Right renal cortex interstitium (tissue), 3 donors: ENCODE measurements around the gene VPS13D. TPM values are rescaled to one million over a fixed set of nuclear protein-coding genes. Genes with fewer than 3 reads are reported as not detected.

Experiments used
- DNase-seq, 3 donors: peaks; one replicate each; pipeline ENCODE4 v3.0.0-alpha.2; 2013; ENCODE audit warnings: low read depth in 3 of 3, low spot score in 2 of 3
- polyA plus RNA-seq, 3 donors: library from polyadenylated mRNA; unstranded; fragments of 120-200 nt; gene quantifications; one replicate each; pipeline ENCODE4 v1.2.1, GENCODE V29; 2013; ENCODE audit not compliant: insufficient read length in 3 of 3

The VPS13D gene
- polyA plus RNA-seq, 3 donors = 26.4 to 27.2 (median 26.5) TPM

DNA sequence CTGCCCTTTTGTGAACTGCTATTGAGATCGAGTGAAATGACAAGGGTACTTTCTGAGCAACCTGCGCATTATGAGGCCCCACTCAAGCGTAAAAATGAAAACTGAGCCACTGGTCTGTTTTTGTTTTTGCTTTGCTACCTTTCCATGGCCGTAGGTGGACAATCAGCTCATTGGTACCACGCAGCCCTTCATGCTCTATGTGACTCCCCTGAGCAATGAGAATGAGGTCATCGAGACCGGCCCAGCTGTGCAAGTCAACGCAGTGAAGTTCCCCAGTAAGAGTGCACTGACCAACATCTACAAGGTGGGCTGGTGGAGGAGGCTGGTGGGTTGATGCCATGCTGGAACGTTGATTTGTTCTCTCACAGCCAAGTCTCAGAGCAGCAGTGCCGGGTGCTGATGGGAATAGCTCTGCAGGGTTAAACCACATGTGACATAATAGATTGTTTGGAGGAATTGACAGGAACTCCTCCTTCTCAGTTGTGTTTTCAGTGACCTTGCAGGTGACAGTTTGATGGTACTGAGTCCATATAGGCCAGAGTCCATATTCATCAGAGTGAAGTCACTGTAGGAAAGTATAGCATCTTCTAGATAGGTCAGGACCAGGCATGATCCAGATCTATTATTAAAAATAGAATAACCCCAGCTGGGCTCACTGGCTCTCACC lies 170.3 kb downstream of the VPS13D start:
- no peak for DNase-seq

DNA sequence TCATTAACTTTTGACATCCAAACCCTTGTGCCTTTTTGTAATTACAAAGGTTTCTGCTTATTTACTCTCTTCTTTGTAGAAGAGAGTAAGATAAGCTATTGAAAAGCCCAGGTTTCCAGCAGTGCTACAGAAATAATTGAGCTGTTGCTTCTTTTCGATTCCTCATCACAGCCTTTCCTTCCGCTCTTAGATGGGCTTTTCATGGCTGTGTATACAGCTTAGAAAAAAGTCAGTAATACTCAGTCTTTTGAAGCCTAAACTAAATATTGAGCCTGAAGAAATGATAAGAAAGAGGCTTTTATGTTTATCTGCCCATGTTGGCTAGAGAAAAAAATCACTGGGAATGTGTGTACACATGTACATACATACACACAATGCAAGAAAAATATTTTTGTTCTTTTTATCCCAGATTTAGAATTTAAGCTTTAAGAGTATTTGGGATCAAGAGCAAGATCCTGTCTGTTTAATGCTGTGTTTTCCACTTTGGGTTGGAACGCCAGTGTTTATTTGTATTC lies 172.4 kb downstream of the VPS13D start:
- DNase-seq = no peak

GRCh38 chr1:12402842-12403241 lies 173.0 kb downstream of the VPS13D start:
- DNase-seq = no peak

DNA sequence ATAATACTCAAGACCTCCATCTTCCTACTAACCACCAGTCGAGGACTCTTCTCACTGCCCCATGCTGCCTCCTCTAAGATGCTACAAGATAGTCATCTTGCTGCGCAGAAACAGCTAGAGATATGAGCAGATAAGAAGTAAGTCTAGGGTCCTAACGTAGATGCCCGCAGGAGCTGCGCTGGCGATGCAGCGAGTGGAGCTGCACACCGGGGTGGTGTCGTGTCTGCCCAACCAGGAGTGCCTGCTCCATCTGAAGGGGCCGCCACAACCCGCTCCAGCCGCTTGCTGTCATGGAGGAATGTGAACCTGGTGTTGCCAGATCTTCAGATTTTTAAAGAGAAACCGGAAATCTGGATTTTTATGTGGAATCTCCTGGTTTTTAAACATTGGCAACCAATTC lies 175.1 kb downstream of the VPS13D start:
- DNase-seq = no peak

- DNase-seq = no peak
Measured at GRCh38 chr1:12405325-12406210, 175.7 kb downstream of the VPS13D start.

GRCh38 chr1:12406211-12407021 lies 176.6 kb downstream of the VPS13D start:
- DNase-seq = no peak

GRCh38 chr1:12407050-12407961 lies 177.5 kb downstream of the VPS13D start:
- DNase-seq = no peak

GRCh38 chr1:12407962-12408454 lies 178.2 kb downstream of the VPS13D start:
- no peak for DNase-seq

DNA sequence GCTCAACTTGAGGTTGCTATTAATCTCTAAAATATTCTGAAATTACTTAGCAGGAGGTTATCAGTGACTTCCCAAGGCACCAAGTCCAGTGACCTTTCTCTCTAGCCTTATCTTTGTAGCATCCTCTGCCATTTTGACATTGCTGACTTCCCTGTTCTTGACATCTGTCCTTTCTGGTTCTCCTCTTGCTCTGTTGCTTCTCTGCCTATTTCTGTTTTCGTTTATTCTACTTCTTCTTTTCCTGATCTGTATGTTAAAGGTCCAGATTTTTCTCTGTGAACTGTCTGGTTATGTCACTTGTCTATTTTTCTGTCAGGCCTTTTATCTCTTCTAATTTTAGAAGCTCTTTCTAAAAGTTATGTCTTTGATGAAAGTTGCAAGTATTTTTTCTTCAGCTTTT lies 178.8 kb downstream of the VPS13D start:
- DNase-seq = no peak

DNA sequence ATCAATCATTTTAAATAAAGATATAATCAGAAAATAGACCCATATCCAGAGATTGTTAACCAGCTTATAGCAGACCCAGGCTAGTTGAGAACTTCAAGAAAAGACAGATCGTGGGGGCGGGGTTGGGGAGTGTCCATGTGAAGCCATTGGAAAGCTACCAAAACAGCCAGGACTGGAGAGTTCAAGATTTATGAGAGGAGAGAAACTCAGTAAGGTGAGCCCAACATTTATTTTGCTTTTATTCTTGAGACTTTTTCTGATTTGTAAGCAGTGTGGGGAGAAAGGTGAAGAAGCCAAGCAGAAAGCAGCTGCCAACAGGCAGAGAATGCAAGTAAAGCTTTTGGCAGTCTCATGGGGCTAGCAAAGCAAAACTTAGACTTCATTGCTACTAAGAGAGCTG lies 179.9 kb downstream of the VPS13D start:
- peak in 1 of 3 donors; percentile 78 for DNase-seq

DNA sequence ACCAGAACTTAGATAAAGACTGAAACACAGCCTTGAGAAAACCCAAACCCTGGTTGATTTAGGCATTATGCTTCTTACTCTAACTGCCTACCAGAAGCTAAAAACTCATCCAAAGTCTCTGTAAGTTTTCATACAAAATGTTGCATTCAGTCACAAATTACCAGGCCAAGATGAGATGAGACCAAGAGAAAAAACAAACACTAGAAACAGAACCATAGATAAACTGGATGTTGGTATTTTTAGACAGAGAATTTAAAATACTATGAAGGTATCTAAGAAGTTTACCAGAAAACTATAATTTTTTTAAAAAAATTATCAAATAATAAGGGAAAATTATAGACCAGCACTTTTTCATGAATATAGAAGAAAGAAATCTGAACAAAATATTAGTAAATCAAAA lies 180.5 kb downstream of the VPS13D start:
- no peak for DNase-seq

- DNase-seq = no peak
Measured at GRCh38 chr1:12411098-12411497, 181.3 kb downstream of the VPS13D start.

DNA sequence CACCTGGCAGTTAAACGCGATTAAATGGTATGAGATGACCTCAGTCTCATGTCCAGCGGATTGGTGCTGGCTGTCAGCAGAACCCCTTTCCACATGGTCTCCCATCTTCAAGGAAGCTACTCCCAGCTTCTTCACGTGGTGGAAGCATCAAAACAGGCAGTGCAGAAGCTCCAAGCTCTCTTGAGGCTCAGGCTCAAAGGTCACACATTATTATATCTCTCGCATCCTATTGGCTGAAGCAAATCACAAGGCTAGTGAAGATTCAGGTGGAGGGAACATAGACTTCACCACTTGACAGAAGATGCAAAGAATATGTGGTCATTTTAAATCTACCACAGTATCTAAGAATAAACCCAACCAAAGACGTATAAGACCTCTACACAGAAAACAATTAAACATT lies 181.9 kb downstream of the VPS13D start:
- no peak for DNase-seq

DNA sequence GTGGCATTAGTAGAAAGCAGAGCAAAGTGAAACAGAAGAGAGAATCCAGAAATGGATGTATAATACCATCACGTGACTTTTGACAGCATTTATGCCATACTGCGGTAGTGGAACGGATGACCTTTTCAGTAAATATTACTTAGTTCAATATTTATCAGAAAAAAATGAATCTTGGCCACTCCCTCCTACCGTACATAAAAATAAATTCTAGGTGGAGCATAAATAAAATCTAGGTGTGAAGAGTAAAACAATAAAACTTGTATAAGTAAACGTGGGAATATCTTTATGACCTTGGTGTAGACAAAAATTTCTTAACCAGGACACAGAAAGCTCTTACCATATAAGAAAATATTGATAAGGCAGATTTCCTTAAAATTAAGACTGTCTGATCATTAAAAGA lies 182.6 kb downstream of the VPS13D start:
- no peak for DNase-seq

- DNase-seq = no peak
Measured at GRCh38 chr1:12413664-12414410, 184.0 kb downstream of the VPS13D start.

DNA sequence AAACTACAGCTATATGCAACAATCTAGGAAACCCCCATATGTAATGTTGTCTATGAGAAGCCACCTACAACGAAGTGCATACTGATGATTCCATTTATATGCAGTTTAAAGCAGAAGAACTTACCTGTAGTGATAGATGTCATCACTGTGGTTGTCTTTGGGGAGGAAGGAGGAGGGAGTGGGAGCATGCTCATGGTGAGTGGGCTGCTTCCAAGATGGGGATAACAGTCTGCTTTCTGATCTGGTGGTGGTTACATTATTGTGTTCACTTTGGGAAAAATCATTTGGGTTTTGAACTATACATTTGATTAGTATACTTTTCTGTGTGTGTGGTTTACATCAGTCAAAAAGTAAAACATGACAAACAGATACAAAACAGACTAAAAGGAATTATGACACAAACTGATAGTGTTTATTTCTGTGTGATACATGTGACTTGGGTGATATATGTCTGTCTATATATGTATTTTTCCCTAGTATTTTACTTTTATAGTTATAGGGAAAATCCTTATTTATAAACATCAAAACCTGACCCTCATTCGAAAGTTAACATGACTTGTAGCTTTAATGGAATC lies 184.7 kb downstream of the VPS13D start:
- DNase-seq = no peak

DNA sequence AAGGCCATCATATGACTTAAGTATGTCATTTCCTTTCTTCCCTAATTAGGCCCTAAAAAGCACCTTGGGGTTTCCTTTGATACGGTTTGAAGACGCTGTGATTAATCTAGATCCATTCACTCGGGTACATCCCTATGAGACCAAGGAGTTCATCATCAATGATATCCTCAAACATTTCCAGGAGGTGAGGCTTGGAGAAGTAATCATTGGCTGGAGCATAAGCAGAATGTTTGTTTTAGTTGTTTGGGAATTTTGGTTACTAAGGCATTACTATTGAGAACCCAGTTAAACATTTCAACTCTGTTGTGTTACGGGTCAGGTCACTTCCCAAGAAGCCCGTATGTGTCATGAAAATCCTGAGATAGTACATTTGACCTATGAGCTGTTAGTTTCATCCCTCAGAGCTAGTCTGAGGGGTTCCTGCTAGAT lies 185.2 kb downstream of the VPS13D start:
- DNase-seq = no peak

DNA sequence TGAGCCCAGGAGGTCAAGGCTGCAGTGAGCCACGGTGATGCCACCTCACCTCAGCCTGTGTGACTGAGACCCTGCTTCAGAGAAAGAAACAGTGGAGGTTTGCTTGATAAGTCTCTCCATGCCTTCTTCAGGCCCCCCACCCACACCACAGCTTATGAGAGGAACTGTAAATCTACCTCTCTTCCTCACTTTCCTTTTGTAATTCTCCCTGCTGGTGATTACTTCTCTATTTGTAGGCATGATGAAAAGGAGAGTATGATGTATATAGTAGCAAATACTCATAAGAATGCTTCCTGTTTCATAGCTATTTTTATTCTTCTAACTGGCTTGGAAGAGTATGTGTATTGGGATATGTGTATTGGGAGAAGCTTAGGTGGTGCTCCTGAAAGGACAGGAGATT lies 186.3 kb downstream of the VPS13D start:
- no peak for DNase-seq

DNA sequence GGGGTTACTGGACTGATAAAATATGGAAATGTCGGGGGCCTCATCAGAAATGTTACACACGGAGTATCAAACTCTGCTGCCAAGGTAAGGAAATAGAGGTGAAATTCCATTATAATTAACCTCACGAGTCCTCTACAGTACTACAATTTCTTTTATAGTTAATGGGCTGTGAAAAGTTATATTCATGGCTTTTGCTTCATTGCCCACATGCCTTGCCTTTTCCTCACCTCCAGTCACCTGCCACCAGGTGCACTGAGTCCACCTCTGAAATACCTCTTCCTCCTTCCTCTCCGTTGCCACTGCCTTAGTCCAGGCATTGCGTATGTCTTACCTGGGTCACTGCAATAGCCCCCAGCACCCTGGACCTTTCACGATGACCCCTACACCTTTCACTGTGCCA lies 186.9 kb downstream of the VPS13D start:
- no peak for DNase-seq
